ENCODE measurements around the gene PTPRE.

The PTPRE gene

DNA sequence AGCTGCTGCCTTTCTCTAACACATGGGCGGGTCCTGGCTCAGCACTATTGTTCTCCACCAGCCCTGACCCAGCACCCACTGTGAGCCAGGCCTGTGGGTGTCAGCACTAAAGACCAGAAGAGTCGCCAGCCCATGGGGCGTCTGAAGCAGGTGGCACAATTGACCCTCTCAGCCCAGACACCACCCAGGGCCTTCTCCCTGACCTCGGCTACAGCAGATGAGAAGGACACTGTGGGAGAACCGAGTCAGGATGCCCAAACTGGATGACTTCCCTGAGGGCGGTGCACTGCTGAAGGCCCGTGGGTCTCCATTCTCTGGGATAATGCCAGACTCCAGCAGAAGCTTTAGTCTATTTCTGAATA is 122.4 kb downstream of the PTPRE start:
- no peak for DNase-seq

DNA sequence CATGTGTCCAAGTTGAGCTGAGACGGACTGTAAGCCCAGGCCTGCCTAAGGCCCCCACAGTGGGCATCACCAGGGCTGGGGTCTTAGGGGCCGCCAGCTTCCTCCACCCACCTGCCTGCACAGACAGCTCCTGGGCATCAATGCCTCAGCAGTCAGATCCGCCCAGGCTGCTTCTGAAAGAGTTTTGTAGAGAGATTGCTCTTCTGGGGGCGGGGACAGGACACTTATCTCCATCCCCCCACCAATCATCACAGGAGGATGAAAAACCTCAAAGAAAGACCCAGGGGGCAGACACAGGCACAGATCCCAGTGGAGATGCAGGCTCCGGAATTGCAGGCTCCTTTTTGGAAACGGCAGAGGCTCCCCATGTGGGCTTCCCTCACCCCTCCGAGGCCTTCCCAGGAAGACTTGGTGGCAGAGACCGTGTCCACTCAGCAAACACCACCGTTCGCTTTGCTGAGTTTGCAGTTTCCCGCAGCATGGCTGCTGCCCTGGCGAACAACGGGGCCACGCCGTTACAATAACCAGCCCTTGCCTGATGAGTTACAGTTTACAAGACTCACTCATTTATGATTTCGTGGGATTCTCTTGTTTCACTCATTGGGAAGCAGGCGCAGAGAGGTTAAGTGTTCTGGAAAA is 122.9 kb downstream of the PTPRE start:
- DNase-seq = no peak

DNA sequence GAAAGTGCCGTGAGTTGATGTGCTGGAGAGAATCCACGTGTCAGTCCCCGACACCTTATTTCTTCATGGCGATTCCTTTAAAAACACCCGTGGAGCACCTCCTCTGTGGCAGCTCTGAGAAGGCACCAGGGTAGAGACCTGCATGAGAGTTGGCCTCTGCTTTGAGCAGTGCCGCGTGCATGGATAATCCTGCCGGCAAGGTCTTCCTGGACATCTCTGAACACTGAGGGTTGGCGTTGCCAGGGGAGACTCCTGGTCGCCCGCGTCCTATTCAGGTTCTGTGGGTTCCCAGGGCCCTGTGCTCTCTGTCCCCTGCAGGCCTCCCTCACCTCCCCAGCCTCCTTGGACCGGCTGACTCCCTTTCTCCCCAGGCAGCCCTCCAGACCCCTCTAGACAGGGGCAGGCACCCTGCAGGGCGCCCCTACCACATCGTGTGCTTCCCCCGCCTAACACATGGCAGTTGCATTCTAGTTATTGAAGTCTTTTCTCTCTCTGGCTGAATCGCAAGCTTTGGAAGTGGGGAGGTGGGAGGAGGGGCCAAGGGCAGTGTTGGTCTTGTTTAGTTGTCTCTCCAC is 123.7 kb downstream of the PTPRE start:
- DNase-seq = no peak

DNA sequence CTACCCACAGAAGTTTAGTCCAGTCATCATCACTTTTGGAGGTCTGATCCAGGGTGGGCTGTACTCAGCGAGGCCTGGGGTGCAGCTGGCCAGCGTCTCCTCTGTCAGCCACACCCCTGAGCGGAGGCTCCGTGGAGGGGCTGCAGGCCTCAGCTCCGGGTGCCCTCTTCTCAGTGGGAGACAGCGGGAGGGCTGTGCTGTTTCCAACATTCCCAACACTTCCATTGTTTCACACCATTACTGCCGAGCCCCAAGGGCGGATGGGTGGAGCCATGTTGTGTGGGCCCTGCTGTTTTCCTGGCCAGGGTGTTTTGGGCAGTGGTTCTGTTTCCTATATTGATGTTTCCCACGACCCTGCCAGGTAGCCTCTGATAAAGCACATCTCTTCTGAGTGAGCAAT is 124.3 kb downstream of the PTPRE start:
- DNase-seq = no peak

DNA sequence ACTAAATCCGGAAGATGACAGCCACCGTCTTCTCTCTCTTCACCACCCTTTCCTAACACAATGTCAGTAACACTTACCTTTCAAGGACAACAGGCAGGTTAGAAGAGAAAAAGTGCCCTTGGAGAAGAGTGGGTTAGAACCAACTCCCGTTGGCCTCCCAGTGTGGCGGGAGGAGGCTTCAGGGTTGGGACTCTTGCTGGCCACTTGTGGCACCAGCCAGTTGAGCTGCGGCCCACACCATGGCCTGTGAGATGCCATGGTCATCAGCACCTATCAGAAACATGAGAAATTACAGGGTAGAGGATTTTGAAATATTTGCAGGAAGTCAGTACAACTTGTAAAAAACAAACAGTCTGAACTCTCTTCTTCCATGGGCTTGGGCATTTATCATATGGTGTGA is 125.6 kb downstream of the PTPRE start:
- DNase-seq = no peak

DNA sequence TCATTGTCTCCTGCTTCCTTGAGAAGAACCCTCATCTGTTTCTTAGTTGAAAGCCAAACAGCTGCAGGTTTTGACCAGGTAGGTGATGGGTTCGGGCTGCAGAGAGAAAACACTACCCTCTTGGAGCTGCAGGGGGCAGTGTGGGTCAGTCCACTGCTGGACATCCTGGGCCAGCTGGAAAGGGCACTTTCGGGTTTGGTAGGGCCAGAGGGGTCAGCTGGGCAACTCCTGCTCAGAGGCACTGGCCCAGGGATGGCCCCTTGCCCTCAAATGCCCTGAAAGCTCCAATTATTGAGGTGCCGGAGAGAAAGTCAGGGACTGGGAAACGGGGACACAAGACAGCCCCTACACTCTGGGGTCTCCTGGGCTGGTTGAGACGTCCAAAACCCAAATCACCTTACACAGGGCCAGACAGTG is 128.7 kb downstream of the PTPRE start:
- DNase-seq = peak; percentile 51 to 65

DNA sequence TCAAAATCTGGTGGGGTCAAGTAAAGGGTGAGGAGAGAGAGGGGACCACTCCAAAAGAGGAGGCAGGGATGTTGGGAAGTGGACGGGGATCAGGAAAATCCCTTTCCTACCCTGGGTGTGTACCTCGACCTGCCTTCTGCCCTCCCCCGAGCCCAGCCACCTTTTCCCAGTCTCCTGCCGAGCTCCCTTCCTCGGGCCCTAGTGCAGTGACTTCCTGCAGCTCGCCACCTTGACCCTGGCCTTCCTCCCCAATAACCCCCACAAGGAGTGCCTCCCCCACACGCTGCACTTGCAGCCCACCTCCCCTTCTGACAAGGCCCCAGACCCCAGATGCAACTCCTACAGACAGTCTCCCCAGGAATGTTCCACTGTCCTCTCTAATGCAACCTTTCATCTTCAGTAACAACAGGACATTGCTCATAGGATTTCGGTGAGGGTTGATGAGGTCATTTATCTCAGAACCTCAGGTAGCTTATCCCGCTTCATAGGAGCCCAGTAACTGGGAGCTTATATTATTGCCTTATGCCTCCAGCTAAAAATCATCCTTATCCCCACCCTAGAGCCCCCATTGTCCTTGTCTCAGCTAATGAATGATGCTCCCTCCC is 129.2 kb downstream of the PTPRE start:
- DNase-seq = no peak

DNA sequence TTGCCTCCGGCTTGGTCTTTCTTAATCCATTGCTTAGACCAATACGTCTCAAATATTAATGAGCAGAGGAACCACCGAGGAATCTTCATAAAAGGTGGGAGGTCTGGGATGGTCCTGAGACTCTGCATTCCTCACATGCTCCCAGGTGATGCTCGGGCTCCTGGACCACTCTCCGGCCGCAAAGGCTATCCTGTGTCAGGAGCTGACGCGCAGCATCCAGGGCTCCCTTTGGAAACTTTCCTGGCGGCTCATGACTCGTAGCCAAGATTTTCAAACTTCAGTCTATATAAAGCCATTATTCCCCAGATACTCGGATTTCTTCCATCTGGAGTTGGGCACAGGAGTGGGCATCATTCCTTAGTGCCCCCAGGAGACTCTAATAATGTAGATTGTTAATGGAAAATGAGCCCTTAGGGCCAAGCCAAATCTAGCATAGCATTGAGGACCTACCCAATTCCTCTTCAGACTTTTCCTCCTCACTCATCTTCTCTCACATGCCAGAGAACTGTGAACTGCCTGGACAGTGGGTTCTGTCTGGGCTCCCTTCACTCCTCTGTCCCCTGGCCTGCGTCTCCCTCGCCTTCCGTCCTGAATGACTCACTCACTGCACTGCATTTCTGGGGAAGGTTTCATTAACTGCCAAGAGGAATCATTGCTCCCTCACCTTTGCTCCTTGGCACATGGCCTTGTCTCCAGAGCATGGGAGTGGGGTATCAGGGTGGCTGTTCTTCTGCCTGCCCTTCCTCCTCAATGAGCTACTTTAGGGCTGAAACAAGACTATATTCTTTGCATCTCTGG is 130.0 kb downstream of the PTPRE start:
- DNase-seq = no peak

DNA sequence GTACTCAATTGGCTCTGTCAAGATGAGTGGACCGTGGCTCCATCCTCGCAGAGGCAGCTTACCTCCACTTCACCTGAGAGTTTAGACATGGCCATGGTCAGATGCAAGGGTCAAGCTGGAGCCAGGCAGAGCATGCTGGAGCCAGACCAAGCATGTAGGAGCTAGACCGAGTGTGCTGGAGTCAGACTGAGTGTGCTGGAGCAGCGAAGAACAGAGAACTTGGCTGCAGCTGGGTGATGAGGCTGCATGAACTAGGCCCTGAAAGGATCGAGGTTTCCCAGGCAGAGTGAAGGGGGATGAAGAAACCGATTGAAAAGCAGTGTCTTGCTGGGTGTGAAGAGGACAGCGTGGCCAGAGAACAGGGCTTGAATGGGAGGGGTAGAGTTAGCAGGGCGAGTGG is 133.2 kb downstream of the PTPRE start:
- no peak for DNase-seq

DNA sequence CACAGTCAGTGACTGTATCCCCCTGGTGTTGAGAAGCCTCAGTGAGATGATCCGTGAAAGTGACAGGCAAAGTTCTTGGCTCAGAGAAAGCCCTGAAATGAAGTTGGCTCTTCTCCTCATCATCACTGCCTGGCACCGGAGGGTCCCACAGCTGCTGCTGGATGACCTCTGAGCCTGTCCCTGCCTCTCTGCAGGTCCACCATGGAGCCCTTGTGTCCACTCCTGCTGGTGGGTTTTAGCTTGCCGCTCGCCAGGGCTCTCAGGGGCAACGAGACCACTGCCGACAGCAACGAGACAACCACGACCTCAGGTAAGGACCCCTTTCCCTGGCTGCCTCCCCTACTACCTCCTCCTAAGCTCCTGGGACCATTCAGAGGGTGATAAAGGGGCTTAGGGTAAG is 133.8 kb downstream of the PTPRE start:
- DNase-seq = no peak

DNA sequence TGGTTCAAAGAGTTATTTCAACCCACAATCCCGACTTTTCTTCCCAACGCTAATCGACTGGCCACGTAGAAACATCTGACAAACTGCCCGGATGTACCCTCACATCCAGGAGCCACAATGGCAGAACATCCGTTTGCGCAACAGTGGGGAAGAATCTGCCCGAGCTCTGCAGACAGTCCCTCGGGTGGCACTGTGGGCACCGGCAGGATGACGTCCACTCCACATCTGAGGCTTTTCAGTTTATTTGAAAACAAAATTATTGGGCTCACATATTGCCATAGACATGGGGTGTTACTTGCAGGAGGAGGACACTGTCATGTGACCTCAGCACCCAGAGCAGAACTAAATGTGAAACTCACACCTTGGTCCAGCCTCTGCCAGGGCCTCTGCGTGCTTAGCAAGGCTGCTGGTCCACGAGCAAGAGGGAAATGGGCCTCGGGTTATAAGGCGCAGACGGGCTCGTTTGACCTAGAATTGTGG is 135.3 kb downstream of the PTPRE start:
- DNase-seq = no peak

DNA sequence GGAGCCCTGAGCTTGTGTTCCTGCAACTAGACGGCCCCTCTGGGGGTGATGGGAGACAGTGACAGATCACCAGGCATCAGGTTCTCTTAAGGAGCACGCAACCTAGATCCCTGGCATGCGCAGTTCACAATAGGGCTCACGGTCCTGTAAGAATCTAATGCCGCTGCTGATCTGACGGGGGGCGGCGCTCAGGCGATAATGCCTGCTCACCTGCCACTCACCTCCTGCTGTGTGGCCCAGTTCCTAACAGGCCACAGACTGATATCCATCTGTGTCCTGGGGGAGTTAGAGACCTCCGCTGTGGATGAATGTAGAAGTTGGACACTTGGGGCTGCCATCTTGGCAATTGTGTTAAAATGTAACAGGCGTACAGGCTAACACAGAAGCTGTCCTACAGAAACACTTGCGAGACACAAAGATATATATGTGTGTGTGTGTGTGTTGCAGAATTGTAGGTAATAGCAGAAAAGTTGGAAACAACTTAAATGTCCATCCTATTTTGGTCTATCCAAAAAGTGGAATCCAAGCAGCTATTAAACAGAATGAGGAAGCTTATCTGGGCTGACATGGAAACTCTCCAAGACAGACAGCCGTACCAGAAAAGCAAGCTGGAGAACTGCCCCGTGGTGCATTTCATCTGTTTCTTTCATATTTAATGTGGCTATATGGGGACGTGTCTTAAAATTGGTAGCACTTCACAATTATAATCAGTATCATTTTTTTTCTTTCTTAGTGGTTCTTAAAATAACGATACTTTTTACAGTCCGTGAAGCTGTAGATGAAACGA is 136.5 kb downstream of the PTPRE start:
- DNase-seq = no peak

DNA sequence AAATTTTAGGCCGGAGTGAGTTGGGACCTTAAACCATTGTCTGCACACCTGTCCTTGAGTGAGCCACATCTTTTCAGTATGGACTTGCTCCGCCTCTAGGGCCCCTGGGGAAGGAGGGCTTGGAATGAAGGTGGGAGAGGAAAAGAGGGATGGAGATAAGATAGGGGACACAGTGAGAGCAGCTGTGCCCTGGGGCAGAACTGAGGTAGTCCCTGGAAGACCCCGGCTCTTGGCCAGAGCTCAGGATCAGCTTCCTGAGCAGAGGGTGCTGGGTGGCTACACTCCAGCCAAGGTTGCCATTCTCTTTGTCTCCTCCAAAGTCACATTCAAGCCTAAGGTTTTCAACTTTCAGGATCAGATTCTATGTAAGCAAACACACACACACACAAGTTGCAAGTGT is 137.3 kb downstream of the PTPRE start:
- no peak for DNase-seq

DNA sequence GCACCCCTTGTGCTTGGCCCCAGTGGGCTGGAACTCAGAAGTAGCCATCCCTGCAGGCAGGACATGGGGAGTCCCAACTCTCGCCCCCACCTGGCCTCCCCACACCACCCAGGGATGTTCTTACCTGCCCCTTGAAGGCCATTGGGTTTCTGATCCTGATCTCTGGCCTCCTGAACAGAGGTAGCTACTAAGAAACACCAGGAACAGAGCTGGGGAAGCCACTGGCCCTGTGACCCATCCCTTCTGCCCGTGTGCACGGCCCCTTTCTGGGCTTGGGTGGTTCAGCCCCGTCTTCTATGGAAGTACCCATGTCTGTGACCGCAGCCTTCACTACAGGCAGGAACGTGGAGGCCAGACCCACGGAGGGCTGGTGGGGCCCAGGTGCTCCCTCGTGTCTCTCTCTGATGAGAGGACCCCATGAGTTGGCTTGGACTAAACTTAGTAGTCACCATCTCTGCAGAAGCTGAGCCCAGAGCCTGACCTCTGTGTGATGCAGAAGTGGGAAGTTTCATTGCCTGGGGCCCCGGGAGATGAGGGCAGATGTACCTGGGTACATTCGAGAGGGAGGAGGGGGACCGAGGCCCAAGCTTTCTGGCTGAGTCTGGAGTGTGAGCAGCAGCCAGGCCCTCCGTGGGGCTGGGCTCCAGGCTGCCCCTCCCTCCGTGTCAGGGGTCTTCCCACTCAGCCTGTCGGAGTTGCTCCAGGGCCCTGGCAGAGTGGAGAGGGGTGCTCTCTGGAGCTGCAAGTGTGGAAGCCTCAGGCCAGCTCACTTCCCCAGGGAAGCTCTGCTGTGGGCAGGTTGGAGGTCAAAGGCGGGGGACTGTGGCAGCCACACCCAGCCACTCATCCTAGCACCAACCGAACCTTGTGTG is 138.3 kb downstream of the PTPRE start:
- no peak for DNase-seq

DNA sequence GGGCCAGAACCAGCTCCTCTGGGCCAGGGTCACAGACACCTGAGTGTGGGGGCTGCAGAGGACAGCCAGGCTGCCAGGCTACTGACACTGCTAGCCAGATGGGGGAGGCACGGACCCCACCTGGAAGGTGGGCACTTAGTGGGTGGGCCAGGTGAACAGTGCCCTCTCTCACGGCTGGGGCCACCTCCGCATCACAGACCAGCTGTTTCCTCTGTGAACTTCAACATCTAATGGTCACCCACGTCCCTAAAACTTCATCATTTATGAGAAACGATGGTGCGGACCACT is 138.9 kb downstream of the PTPRE start:
- no peak for DNase-seq

DNA sequence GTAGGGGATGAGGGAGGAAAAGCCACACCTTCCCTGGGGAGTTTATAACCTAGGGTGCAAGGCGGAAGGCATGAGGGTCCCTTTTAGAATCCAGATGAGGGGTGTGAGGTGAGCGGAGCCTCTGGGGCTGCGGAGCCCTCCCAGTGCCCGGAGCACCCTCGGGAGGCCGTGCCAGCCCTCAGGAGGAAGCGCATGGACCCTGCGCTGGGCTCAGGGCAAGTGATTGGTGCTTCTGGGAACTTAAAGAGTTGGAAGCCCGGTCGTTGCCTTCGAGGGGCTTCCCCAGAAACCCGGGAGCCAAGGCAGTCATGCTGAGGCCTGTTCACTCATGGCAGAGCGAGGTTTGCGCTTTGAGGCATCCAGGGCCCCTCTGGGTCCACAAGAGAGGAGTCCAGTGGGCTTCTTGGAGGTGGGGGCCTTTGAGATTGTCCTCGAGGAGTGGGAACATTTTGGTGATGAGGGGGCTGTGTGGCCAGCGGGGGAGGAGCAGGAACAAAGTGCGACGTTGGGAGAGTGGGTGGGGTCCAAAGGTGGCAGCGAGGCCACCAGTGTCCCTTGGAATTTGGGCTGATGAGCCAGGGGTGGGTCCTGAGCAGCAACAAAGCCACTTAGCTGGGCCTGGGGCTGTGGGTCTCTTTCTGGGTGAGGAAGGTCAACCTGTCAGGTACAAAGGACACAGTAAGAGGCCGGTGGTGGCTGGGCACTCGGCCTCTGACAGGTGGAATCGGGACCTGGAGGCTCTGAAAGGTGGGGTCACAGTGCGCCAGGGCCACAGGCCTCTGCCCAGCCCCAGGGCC is 139.5 kb downstream of the PTPRE start:
- no peak for DNase-seq

DNA sequence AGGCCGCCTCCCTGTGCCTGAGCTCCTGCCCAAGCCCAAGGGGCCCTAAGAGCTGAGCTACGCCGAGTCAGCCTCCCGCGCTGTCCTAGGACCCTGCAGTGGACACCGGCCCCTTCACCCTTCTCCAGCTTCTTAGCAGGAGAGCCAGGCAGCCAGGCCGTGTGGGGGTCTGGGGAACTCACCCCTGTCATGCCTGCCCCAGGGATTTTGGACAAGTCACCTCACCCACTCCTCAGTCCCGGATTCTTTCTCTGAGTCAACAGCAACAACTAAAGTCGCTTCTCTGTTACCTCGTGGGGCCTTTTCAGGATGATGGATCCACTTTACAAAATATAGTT is 140.0 kb downstream of the PTPRE start:
- DNase-seq = no peak

DNA sequence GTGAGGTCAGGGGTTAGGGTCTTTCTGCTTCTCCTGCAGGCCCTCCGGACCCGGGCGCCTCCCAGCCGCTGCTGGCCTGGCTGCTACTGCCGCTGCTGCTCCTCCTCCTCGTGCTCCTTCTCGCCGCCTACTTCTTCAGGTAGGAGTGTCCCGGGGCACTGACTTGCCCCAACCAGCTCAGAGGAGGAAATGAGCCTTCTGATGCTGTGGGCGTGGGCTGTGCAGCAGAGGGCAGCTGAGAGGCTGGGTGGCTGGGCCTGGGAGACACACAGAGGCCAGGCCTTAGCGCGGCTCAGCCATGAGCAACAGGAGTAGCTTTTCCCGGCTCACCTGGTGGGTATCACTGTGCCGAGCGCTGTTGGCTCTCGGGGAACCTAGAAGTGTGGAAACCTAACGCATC is 140.4 kb downstream of the PTPRE start:
- peak; percentile 82 to 84 for DNase-seq

DNA sequence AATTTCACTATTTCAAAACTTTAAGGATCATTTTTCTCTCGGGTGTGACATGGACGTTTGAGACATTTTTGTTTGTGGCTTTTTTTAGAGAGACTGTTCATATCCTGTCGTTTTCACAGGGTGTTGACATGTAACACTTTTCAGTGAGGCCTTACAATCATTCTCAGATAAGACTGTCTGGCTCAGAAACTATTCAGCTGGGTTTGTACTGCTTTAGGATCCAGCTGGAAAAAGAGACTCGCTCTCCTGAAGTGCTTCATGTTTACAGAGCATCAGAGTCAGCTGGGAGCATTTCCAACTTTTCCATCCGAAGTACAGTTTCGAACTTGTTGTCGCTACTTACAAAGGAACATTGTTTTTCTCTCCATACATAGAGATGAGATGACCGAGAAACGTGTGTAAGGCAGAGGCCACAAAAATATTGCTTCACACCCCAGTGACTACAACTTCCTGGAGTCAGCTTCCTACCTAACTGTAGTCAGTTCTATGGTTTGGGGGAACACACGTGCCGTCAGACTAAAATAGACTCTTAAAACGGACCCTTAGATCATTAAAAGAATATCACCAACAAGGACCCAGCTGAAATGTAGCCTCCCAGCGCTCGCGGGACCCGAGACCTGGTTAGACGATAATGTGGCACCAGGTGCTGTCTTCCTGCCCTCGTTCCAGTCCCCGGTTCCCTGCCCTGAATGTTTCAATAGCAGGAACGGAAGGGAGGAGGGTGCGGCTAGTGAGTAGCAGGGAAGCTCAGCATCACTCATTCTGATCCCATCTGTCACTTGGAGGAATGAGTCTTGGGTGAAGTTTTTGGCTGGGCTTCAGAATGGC is 141.3 kb downstream of the PTPRE start:
- DNase-seq = peak in 1 of 2 donors; percentile 17

DNA sequence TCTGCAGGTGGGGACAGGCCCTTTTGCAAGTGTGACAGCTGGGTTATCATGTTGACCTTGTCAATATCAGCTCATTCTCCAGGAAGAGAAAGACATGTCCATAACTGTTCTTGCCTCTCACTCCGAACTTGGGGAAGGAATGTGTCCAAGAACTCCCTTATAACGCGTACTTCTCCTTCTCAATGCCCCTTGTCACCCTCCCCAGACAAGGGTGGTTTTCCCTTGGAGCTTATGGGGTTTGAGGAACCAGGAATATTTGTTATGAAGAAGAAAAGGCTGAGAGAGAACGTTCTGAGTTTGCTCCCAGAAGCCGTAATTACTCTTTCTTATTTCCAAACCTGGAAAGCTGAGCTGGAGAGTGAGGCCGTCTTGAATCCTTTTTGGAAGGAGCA is 141.9 kb downstream of the PTPRE start:
- no peak for DNase-seq

All from activated CD4-positive, alpha-beta T cell treated with anti-CD3 and anti-CD28 coated beads for 4 hours (primary cell).